Adrenal gland (tissue), 12 donors: ENCODE data around the gene GPS1. TPM values are rescaled to one million over a fixed set of nuclear protein-coding genes. Genes with fewer than 3 reads are reported as not detected.

Experiments
- DNase-seq, 7 donors: peaks; one replicate each; pipeline ENCODE4 v3.0.0-alpha.2; 2019 to 2020
- H3K27ac ChIP-seq, 5 donors: fragments of 200-600 bp; sonication (generic) in 4 of 5; 1 replicate in 3 of 5; 2 replicates in 2 of 5; pipeline versions ENCODE4 v1.5.1 to v1.8.0; 2016 to 2020; ENCODE audit warnings: mild to moderate bottlenecking in 1 of 5
- H3K27me3 ChIP-seq: fragments of 200-600 bp; 2 replicates; pipeline ENCODE4 v1.8.0; 2021
- H3K36me3 ChIP-seq, 2 donors: fragments of 200-600 bp; replicated peaks in 1 of 2; 1 replicate in 1 of 2; 2 replicates in 1 of 2; pipeline versions ENCODE4 v1.5.1 to v1.8.0; 2018 to 2022
- H3K4me1 ChIP-seq, 2 donors: fragments of 200-600 bp; replicated peaks in 1 of 2; 1 replicate in 1 of 2; 2 replicates in 1 of 2; pipeline versions ENCODE4 v1.5.1 to v1.8.0; 2018 to 2021
- H3K4me3 ChIP-seq, 4 donors: fragments of 200-600 bp; sonication (generic) in 3 of 4; one replicate each; pipeline ENCODE4 v1.5.1; 2016 to 2018
- H3K9me3 ChIP-seq, 3 donors: fragments of 200-600 bp; sonication (generic) in 1 of 3; replicated peaks in 1 of 3; 1 replicate in 2 of 3; 2 replicates in 1 of 3; pipeline versions ENCODE4 v1.5.1 to v1.8.0; 2016 to 2021
- POLR2A ChIP-seq, 2 donors: fragments of 450-650 bp; IDR thresholded peaks; one replicate each; pipeline ENCODE4 v1.6.1; 2017; ENCODE audit warnings: antibody characterized with exemption in 2 of 2, mild to moderate bottlenecking in 2 of 2, moderate library complexity in 1 of 2
- WGBS, 4 donors: extraction: QIAGEN DNeasy Blood & Tissue Kit in 2 of 4; methylation state at CpG; one replicate each; pipeline versions ENCODE4 v1.1.5 to v1.1.7; 2013 to 2017; 5-methylcytosine and 5-hydroxymethylcytosine counted together
- intact Hi-C, 2 donors: fragments of 100-400 bp; cut with DNase I; formaldehyde crosslinking; loops; one replicate each; pipeline versions ENCODE4 v1.14.1 to v1.15.0; 2022 to 2023
- polyA plus RNA-seq, 3 donors: library from polyadenylated mRNA; stranded (reverse); fragments of 200-250 nt in 2 of 3; fragments of 350-450 nt in 1 of 3; fragmentation: Illumina TruSeq in 1 of 3; extraction: RNeasy Lipid Tissue Mini Kit (QIAGEN cat#74804) in 1 of 3; gene quantifications; one replicate each; pipeline ENCODE4 v1.2.3, GENCODE V29; 2013 to 2014
- total RNA-seq, 9 donors: library from RNA; depleted of rRNA in 4 of 9; stranded (reverse); fragments of >200 nt in 4 of 9; fragments of 120-200 nt in 1 of 9; fragmentation: NEBNext Ultra II Directional in 1 of 9; extraction: Animal tissue kit (Norgen Biotek cat#: 25700) in 1 of 9; gene quantifications; one replicate each; pipeline versions ENCODE4 v1.1.0 to v1.2.4, GENCODE V29; 2013 to 2023
- TF ChIP-seq, protein P1 (sequence below), 6 experiments: fragments of 450-650 bp in 4 of 6; fragments of 200-600 bp in 2 of 6; sonication (generic) in 1 of 6; IDR thresholded peaks; 1 replicate in 5 of 6; 2 replicates in 1 of 6; pipeline versions ENCODE4 v1.5.1 to v1.8.0; 2016 to 2021; ENCODE audit warnings: antibody characterized with exemption in 6 of 6, mild to moderate bottlenecking in 2 of 6, moderate library complexity in 1 of 6
- donor health status: healthy with polysubstance abuse.
- donor health status: Bipolar disorder and iron deficiency.
- donor health status: DM: yes; HTN: yes; CAD: no.
- donor health status: DM: no; HTN: no; CAD: no.
- donor health status: DM: no; HTN: no; CAD: no.
- donor health status: DM: yes; HTN: yes; CAD: no.

The GPS1 gene
- total and polyA plus RNA-seq, 12 donors = 37.4 to 305 (median 113) TPM

GRCh38 chr17:82083533-82084359 lies 32.0 kb downstream of the GPS1 start:
- no peaks in the 10 kb centered on the region for H3K4me1 ChIP-seq
- H3K9me3 ChIP-seq = no peaks in the 10 kb centered on the region
- H3K27me3 ChIP-seq = no peaks in the 10 kb centered on the region
- DNase-seq = no peak
- no peak overlapping the region for H3K4me3 ChIP-seq
- H3K36me3 ChIP-seq = peaks cover 0 to 96% of the 10 kb centered on the region in 2 donors
- WGBS, 4 donors = 91 to 96% (median 92%) methylated on average over 28 to 55 of the region's 55 CpGs
- H3K27ac ChIP-seq = no peak overlapping the region
- intact Hi-C loops = no loop called here
- TF ChIP-seq POLR2A (IDR thresholded peaks at IDR 0.05) = no peak
- TF ChIP-seq, protein P1, sequence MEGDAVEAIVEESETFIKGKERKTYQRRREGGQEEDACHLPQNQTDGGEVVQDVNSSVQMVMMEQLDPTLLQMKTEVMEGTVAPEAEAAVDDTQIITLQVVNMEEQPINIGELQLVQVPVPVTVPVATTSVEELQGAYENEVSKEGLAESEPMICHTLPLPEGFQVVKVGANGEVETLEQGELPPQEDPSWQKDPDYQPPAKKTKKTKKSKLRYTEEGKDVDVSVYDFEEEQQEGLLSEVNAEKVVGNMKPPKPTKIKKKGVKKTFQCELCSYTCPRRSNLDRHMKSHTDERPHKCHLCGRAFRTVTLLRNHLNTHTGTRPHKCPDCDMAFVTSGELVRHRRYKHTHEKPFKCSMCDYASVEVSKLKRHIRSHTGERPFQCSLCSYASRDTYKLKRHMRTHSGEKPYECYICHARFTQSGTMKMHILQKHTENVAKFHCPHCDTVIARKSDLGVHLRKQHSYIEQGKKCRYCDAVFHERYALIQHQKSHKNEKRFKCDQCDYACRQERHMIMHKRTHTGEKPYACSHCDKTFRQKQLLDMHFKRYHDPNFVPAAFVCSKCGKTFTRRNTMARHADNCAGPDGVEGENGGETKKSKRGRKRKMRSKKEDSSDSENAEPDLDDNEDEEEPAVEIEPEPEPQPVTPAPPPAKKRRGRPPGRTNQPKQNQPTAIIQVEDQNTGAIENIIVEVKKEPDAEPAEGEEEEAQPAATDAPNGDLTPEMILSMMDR (IDR thresholded peaks at IDR 0.05) = no peak

DNA sequence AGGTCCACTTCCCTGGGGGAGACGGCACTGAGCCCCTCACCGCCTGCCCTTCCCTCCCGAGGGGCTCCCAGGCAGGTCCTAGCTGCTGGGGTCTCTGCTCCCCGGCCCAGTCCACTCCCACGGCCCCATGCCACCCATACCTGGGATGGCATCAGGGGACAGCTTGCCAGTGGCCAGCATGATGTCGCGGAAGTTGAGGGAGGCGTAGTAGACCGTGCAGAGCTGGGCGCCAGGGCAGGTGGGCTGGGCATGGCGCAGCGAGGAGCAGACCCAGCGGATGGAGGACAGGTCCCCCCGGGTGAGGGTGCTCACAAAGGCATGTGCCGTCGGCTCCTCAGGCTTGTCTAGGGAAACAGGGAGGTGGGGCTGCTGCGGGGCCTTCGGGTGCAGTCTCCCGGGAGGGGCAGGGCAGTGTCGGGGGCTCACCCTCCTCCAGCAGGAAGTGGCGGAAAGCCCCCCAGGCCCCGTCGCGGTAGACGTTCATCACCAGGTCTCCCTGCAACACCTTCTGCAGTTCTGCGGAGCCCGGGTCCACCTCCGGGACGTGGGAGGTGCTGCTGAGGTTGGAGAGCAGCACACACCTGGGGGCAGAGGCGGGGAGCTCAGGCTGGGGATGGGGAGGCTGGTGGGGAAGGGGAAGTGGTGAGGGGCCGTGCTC lies 32.8 kb downstream of the GPS1 start:
- Histone ChIP-seq H3K36me3 (peaks cover 0 to 97% of the 10 kb centered on the region in 2 donors), H3K9me3 (no peaks in the 10 kb centered on the region), H3K4me1 (no peaks in the 10 kb centered on the region), H3K4me3 (no peak overlapping the region), H3K27me3 (no peaks in the 10 kb centered on the region), H3K27ac (no peak overlapping the region)
- TF ChIP-seq, protein P1 (IDR thresholded peaks at IDR 0.05) = no peak
- no peak for TF ChIP-seq POLR2A (IDR thresholded peaks at IDR 0.05)
- WGBS, 4 donors = 83 to 95% (median 93%) methylated on average over 14 to 31 of the region's 31 CpGs
- intact Hi-C loops = no loop called here
- DNase-seq = no peak

- DNase-seq = no peak
- H3K36me3 ChIP-seq = peaks cover 0 to 97% of the 10 kb centered on the region in 2 donors
- H3K9me3 ChIP-seq = no peaks in the 10 kb centered on the region
- no peak overlapping the region for H3K27ac ChIP-seq
- no peaks in the 10 kb centered on the region for H3K4me1 ChIP-seq
- 88 to 91% (median 89%) methylated on average over 22 to 49 of the region's 49 CpGs for WGBS, 4 donors
- H3K27me3 ChIP-seq = no peaks in the 10 kb centered on the region
- no peak for TF ChIP-seq POLR2A (IDR thresholded peaks at IDR 0.05)
- TF ChIP-seq, protein P1 (IDR thresholded peaks at IDR 0.05) = no peak
- intact Hi-C loops = no loop called here
- no peak overlapping the region for H3K4me3 ChIP-seq
Measured at GRCh38 chr17:82085031-82085861, 33.5 kb downstream of the GPS1 start.
